WTC11 (cell line): Measurements from ENCODE around the gene PRPSAP2. TPM values are rescaled to one million over a fixed set of nuclear protein-coding genes. Genes with fewer than 3 reads are reported as not detected.

Experiments used
- ATAC-seq: fragments of 200-7000 bp; cut with Tn5 transposase; 2 replicates; pipeline ENCODE4 v1.10.0; 2021; ENCODE audit warnings: mild to moderate bottlenecking, moderate library complexity
- CTCF ChIA-PET: fragments of 300-600 bp; sonication (Branson Sonifier 250); formaldehyde crosslinking; loops from one replicate; lab custom pipeline; 2021; ENCODE audit warnings: antibody characterized with exemption; lab: Charles Lee
- POLR2A ChIA-PET: fragments of 350-600 bp; sonication (Branson Sonifier 250); formaldehyde crosslinking; loops from one replicate; lab custom pipeline; 2021; ENCODE audit warnings: antibody characterized with exemption; lab: Charles Lee
- DNase-seq: peaks from one replicate; pipeline ENCODE4 v3.0.0; 2021; ENCODE audit warnings: low spot score
- H3K27ac Mint-ChIP-seq: 2 replicates; pipeline ENCODE4 v1.8.0; 2021; ENCODE audit warnings: mixed read lengths
- H3K27me3 Mint-ChIP-seq: 2 replicates; pipeline ENCODE4 v1.8.0; 2021; ENCODE audit warnings: low read depth, mild to moderate bottlenecking, moderate library complexity, mixed read lengths
- H3K36me3 Mint-ChIP-seq: 2 replicates; pipeline ENCODE4 v1.8.0; 2021; ENCODE audit warnings: mixed read lengths
- H3K4me1 Mint-ChIP-seq: 2 replicates; pipeline ENCODE4 v1.8.0; 2022; ENCODE audit warnings: mixed read lengths
- H3K4me3 Mint-ChIP-seq: 2 replicates; pipeline ENCODE4 v1.8.0; 2021; ENCODE audit warnings: mild to moderate bottlenecking, moderate library complexity, mixed read lengths
- H3K9me3 Mint-ChIP-seq: 2 replicates; pipeline ENCODE4 v1.8.0; 2021; ENCODE audit warnings: mixed read lengths
- CREM ChIP-seq: sonication (generic); formaldehyde crosslinking; IDR thresholded peaks from 2 replicates; pipeline ENCODE4 v1.8.1; 2022; ENCODE audit warnings: mild to moderate bottlenecking, missing genetic modification reagents, moderate library complexity
- ETV6 ChIP-seq: sonication (generic); formaldehyde crosslinking; IDR thresholded peaks from 2 replicates; pipeline ENCODE4 v1.8.1; 2022; ENCODE audit warnings: mild to moderate bottlenecking, missing genetic modification reagents
- FOXJ3 ChIP-seq: sonication (generic); formaldehyde crosslinking; IDR thresholded peaks from 2 replicates; pipeline ENCODE4 v1.9.0; 2021; ENCODE audit warnings: missing genetic modification reagents, mild to moderate bottlenecking, borderline replicate concordance
- JUN ChIP-seq: sonication (generic); formaldehyde crosslinking; IDR thresholded peaks from 2 replicates; pipeline ENCODE4 v1.8.0; 2023; ENCODE audit warnings: mild to moderate bottlenecking, missing genetic modification reagents
- NFYB ChIP-seq: sonication (generic); formaldehyde crosslinking; conservative IDR thresholded peaks from 2 replicates; pipeline ENCODE4 v1.8.0; 2022; ENCODE audit warnings: low read depth, missing genetic modification reagents
- NR2C2 ChIP-seq: sonication (generic); formaldehyde crosslinking; IDR thresholded peaks from 2 replicates; pipeline ENCODE4 v1.8.0; 2022; ENCODE audit warnings: mild to moderate bottlenecking, missing genetic modification reagents
- SMAD3 ChIP-seq: sonication (generic); formaldehyde crosslinking; IDR thresholded peaks from 2 replicates; pipeline ENCODE4 v1.8.0; 2022; ENCODE audit warnings: missing genetic modification reagents, mild to moderate bottlenecking, borderline replicate concordance
- ZNF121 ChIP-seq: sonication (generic); formaldehyde crosslinking; IDR thresholded peaks from 2 replicates; pipeline ENCODE4 v1.8.0; 2023; ENCODE audit warnings: missing genetic modification reagents
- ZNF138 ChIP-seq: sonication (generic); formaldehyde crosslinking; conservative IDR thresholded peaks from 2 replicates; pipeline ENCODE4 v1.8.1; 2022; ENCODE audit warnings: mild to moderate bottlenecking, moderate library complexity, missing genetic modification reagents
- ZNF396 ChIP-seq: fragments of 250-450 bp; sonication (Bioruptor Pico); IDR thresholded peaks from 2 replicates; pipeline ENCODE4 v1.8.0; 2021; ENCODE audit warnings: mild to moderate bottlenecking, moderate library complexity, borderline replicate concordance
- total RNA-seq: library from RNA; stranded (reverse); gene quantifications from 3 replicates; pipeline ENCODE4 v1.2.3, GENCODE V29; 2021
- TF ChIP-seq, protein P1 (sequence below): fragments of 250-450 bp; sonication (Bioruptor Pico); IDR thresholded peaks from 2 replicates; pipeline ENCODE4 v1.9.0; 2021; ENCODE audit warnings: moderate library complexity, mild to moderate bottlenecking, inconsistent platforms, borderline replicate concordance
- TF ChIP-seq, protein P2 (sequence below): sonication (generic); formaldehyde crosslinking; IDR thresholded peaks from 2 replicates; pipeline ENCODE4 v1.8.0; 2023; ENCODE audit warnings: mild to moderate bottlenecking, missing genetic modification reagents
- TF ChIP-seq, protein P3 (sequence below): sonication (generic); formaldehyde crosslinking; IDR thresholded peaks from 2 replicates; pipeline ENCODE4 v1.8.0; 2022; ENCODE audit warnings: mild to moderate bottlenecking, missing genetic modification reagents
- TF ChIP-seq, protein P4 (sequence below): sonication (generic); formaldehyde crosslinking; IDR thresholded peaks from 2 replicates; pipeline ENCODE4 v1.8.1; 2023; ENCODE audit warnings: mild to moderate bottlenecking, moderate library complexity, missing genetic modification reagents
- TF ChIP-seq, protein P5 (sequence below): fragments of 250-450 bp; sonication (Bioruptor Pico); IDR thresholded peaks from 2 replicates; pipeline ENCODE4 v1.8.0; 2021; ENCODE audit warnings: mild to moderate bottlenecking
- TF ChIP-seq, protein P6 (sequence below): sonication (generic); formaldehyde crosslinking; IDR thresholded peaks from 2 replicates; pipeline ENCODE4 v1.8.1; 2022; ENCODE audit warnings: low read depth, missing genetic modification reagents, borderline replicate concordance
- TF ChIP-seq, protein P7 (sequence below): sonication (generic); formaldehyde crosslinking; IDR thresholded peaks from 2 replicates; pipeline ENCODE4 v1.8.0; 2023; ENCODE audit warnings: missing genetic modification reagents, mild to moderate bottlenecking, borderline replicate concordance

The PRPSAP2 gene
- total RNA-seq, 1 experiment from 2014 or later = 50.9 TPM

DNA sequence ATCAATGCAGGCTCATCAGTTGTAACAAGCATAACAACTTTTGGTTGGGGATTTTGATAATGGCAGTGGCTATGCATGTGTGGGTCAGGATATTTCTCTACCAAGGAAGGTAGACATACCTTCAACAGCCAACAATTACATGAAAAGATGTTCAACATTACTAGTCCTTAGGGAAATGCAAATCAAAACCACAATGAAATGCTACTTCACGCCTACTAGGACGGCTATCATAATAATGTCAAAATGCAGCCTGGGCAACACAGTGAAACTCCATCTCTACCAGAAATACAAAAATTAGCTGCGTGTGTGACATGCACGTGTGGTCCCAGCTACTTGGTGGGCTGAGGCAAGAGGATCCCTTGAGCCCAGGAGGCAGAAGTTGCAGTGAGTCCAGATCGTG, 86.7 kb downstream of the PRPSAP2 start:
- TF ChIP-seq, protein P1, sequence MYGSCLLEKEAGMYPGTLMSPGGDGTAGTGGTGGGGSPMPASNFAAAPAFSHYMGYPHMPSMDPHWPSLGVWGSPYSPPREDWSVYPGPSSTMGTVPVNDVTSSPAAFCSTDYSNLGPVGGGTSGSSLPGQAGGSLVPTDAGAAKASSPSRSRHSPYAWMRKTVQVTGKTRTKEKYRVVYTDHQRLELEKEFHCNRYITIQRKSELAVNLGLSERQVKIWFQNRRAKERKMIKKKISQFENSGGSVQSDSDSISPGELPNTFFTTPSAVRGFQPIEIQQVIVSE (CRISPR knock-in tag) = no peak
- no peak for TF ChIP-seq ZNF121 (CRISPR knock-in tag)
- TF ChIP-seq ETV6 (CRISPR knock-in tag) = no peak
- TF ChIP-seq, protein P2, sequence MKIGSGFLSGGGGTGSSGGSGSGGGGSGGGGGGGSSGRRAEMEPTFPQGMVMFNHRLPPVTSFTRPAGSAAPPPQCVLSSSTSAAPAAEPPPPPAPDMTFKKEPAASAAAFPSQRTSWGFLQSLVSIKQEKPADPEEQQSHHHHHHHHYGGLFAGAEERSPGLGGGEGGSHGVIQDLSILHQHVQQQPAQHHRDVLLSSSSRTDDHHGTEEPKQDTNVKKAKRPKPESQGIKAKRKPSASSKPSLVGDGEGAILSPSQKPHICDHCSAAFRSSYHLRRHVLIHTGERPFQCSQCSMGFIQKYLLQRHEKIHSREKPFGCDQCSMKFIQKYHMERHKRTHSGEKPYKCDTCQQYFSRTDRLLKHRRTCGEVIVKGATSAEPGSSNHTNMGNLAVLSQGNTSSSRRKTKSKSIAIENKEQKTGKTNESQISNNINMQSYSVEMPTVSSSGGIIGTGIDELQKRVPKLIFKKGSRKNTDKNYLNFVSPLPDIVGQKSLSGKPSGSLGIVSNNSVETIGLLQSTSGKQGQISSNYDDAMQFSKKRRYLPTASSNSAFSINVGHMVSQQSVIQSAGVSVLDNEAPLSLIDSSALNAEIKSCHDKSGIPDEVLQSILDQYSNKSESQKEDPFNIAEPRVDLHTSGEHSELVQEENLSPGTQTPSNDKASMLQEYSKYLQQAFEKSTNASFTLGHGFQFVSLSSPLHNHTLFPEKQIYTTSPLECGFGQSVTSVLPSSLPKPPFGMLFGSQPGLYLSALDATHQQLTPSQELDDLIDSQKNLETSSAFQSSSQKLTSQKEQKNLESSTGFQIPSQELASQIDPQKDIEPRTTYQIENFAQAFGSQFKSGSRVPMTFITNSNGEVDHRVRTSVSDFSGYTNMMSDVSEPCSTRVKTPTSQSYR (CRISPR knock-in tag) = no peak
- no peak for TF ChIP-seq CREM
- TF ChIP-seq ZNF396 (CRISPR knock-in tag) = no peak
- no peak for TF ChIP-seq NFYB

DNA sequence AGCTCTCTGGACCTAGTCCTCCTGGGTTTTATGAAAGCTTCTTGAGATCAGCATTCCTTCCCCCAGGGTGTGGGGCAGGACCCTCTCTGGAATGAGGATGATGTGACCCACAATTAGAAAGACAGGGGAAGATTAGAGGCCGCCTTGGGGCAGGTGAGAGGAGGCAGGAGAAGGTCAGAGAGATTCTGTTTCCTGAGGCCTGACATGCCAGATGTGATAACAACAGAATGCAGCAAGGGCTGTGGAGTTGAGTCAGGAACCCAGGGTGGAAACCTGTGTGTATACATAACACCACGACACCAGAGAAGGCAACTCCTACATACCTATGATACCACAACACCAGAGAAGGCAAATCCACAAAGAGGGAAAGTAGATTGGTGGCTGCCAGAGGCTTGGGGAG, 88.6 kb downstream of the PRPSAP2 start:
- Mint-ChIP-seq H3K4me1 (no peaks in the 10 kb centered on the region; the same call in 1 of the 2 replicates), H3K27me3 (no peaks in the 10 kb centered on the region), H3K27ac (no peak overlapping the region), H3K4me3 (no peak overlapping the region), H3K9me3 (no peaks in the 10 kb centered on the region), H3K36me3 (no peaks in the 10 kb centered on the region)
- ATAC-seq (no peak), DNase-seq (no peak)
- TF ChIP-seq FOXJ3 (CRISPR knock-in tag) = no peak
- TF ChIP-seq, protein P3, sequence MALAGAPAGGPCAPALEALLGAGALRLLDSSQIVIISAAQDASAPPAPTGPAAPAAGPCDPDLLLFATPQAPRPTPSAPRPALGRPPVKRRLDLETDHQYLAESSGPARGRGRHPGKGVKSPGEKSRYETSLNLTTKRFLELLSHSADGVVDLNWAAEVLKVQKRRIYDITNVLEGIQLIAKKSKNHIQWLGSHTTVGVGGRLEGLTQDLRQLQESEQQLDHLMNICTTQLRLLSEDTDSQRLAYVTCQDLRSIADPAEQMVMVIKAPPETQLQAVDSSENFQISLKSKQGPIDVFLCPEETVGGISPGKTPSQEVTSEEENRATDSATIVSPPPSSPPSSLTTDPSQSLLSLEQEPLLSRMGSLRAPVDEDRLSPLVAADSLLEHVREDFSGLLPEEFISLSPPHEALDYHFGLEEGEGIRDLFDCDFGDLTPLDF (CRISPR knock-in tag) = no peak
- TF ChIP-seq SMAD3 (CRISPR knock-in tag) = no peak
- TF ChIP-seq, protein P4, sequence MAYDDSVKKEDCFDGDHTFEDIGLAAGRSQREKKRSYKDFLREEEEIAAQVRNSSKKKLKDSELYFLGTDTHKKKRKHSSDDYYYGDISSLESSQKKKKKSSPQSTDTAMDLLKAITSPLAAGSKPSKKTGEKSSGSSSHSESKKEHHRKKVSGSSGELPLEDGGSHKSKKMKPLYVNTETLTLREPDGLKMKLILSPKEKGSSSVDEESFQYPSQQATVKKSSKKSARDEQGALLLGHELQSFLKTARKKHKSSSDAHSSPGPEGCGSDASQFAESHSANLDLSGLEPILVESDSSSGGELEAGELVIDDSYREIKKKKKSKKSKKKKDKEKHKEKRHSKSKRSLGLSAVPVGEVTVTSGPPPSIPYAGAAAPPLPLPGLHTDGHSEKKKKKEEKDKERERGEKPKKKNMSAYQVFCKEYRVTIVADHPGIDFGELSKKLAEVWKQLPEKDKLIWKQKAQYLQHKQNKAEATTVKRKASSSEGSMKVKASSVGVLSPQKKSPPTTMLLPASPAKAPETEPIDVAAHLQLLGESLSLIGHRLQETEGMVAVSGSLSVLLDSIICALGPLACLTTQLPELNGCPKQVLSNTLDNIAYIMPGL = no peak
- TF ChIP-seq CREM = no peak
- ChIA-PET POLR2A (no interaction called here), CTCF (interaction anchor here (1.1 kb wide), 1 partner anchor 15 kb away, joined by 4 read pairs; no protein-coding TSS in a partner anchor)

More for the DNA sequence above, 86.7 kb downstream of the PRPSAP2 start:
- Mint-ChIP-seq H3K4me3 (no peak overlapping the region), H3K9me3 (no peaks in the 10 kb centered on the region), H3K36me3 (no peaks in the 10 kb centered on the region), H3K4me1 (no peaks in the 10 kb centered on the region; the same call in 1 of the 2 replicates), H3K27me3 (no peaks in the 10 kb centered on the region), H3K27ac (no peak overlapping the region)
- POLR2A ChIA-PET = no interaction called here
- CTCF ChIA-PET = interaction anchor here (2.0 kb wide), 1 partner anchor 16 kb away, joined by 5 read pairs; no protein-coding TSS in a partner anchor
- ATAC-seq = no peak
- no peak for DNase-seq

DNA sequence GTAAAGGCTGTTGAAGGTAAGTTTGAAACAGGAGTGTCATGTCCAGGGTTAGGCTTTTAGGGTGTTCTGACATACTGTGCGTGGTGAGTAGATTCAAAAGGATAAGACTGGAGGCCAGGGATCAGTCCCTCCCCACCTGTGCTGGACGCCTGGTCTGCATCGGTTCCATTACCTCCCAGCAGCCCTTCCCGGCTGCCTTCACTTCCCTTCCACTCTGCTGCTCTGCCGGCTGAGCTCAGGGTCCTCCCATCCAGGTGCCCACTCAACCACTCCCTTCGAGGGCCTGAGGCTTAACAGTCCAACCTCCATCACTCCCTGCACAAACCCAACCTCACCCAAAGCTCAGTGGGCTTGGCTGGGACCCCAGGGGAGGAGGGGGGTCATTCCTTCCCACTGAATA, 89.9 kb downstream of the PRPSAP2 start:
- no peak for DNase-seq
- Mint-ChIP-seq H3K4me3 (no peak overlapping the region), H3K4me1 (no peaks in the 10 kb centered on the region; the same call in 1 of the 2 replicates), H3K9me3 (no peaks in the 10 kb centered on the region), H3K36me3 (no peaks in the 10 kb centered on the region)
- ChIA-PET POLR2A (no interaction called here), CTCF (interaction anchor here (0.6 to 1.4 kb wide), 2 partner anchors 13 to 84 kb away, joined by 3 to 4 read pairs; no protein-coding TSS in a partner anchor)
- TF ChIP-seq, protein P5, sequence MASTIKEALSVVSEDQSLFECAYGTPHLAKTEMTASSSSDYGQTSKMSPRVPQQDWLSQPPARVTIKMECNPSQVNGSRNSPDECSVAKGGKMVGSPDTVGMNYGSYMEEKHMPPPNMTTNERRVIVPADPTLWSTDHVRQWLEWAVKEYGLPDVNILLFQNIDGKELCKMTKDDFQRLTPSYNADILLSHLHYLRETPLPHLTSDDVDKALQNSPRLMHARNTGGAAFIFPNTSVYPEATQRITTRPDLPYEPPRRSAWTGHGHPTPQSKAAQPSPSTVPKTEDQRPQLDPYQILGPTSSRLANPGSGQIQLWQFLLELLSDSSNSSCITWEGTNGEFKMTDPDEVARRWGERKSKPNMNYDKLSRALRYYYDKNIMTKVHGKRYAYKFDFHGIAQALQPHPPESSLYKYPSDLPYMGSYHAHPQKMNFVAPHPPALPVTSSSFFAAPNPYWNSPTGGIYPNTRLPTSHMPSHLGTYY (CRISPR knock-in tag) = no peak
- TF ChIP-seq, protein P6, sequence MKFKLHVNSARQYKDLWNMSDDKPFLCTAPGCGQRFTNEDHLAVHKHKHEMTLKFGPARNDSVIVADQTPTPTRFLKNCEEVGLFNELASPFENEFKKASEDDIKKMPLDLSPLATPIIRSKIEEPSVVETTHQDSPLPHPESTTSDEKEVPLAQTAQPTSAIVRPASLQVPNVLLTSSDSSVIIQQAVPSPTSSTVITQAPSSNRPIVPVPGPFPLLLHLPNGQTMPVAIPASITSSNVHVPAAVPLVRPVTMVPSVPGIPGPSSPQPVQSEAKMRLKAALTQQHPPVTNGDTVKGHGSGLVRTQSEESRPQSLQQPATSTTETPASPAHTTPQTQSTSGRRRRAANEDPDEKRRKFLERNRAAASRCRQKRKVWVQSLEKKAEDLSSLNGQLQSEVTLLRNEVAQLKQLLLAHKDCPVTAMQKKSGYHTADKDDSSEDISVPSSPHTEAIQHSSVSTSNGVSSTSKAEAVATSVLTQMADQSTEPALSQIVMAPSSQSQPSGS (CRISPR knock-in tag) = no peak
- TF ChIP-seq NR2C2 (CRISPR knock-in tag) = no peak
- TF ChIP-seq JUN (CRISPR knock-in tag) = no peak
- TF ChIP-seq, protein P7, sequence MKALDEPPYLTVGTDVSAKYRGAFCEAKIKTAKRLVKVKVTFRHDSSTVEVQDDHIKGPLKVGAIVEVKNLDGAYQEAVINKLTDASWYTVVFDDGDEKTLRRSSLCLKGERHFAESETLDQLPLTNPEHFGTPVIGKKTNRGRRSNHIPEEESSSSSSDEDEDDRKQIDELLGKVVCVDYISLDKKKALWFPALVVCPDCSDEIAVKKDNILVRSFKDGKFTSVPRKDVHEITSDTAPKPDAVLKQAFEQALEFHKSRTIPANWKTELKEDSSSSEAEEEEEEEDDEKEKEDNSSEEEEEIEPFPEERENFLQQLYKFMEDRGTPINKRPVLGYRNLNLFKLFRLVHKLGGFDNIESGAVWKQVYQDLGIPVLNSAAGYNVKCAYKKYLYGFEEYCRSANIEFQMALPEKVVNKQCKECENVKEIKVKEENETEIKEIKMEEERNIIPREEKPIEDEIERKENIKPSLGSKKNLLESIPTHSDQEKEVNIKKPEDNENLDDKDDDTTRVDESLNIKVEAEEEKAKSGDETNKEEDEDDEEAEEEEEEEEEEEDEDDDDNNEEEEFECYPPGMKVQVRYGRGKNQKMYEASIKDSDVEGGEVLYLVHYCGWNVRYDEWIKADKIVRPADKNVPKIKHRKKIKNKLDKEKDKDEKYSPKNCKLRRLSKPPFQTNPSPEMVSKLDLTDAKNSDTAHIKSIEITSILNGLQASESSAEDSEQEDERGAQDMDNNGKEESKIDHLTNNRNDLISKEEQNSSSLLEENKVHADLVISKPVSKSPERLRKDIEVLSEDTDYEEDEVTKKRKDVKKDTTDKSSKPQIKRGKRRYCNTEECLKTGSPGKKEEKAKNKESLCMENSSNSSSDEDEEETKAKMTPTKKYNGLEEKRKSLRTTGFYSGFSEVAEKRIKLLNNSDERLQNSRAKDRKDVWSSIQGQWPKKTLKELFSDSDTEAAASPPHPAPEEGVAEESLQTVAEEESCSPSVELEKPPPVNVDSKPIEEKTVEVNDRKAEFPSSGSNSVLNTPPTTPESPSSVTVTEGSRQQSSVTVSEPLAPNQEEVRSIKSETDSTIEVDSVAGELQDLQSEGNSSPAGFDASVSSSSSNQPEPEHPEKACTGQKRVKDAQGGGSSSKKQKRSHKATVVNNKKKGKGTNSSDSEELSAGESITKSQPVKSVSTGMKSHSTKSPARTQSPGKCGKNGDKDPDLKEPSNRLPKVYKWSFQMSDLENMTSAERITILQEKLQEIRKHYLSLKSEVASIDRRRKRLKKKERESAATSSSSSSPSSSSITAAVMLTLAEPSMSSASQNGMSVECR (CRISPR knock-in tag) = no peak
- TF ChIP-seq ZNF138 (CRISPR knock-in tag) = no peak
- no peak for TF ChIP-seq ZNF396 (CRISPR knock-in tag)
- TF ChIP-seq, all 79 proteins: peak for 0
- ATAC-seq = no peak
- Mint-ChIP-seq H3K27ac (no peak overlapping the region), H3K27me3 (no peaks in the 10 kb centered on the region)
